Measurements from ENCODE around the gene FRMD6. TPM values are rescaled to one million over a fixed set of nuclear protein-coding genes. Genes with fewer than 3 reads are reported as not detected.

FRMD6 gene
- total RNA-seq, 1 experiment from 2014 or later: 9.6 TPM

GRCh38 chr14:51701951-51702350, 50.2 kb downstream of the FRMD6 start:
- H3K23ac ChIP-seq (ENCODE audit: insufficient read length, low read depth, low read length): no peak overlapping the region
- DNase-seq: no peak
- H2BK12ac ChIP-seq (ENCODE audit: insufficient read length, low read depth, low read length): no peak overlapping the region
- no peak overlapping the region for H3K4ac ChIP-seq (ENCODE audit: low read depth, low read length)
- H2AFZ ChIP-seq (ENCODE audit: low read length): no peak overlapping the region
- H4K91ac ChIP-seq (ENCODE audit: insufficient read length, low read depth, low read length): no peak overlapping the region
- no peak overlapping the region for H3K18ac ChIP-seq (ENCODE audit: insufficient read length, low read depth, low read length)
- H3K27me3 ChIP-seq (ENCODE audit: insufficient read depth, low read length): no peaks in the 10 kb centered on the region
- TF ChIP-seq, protein P1, sequence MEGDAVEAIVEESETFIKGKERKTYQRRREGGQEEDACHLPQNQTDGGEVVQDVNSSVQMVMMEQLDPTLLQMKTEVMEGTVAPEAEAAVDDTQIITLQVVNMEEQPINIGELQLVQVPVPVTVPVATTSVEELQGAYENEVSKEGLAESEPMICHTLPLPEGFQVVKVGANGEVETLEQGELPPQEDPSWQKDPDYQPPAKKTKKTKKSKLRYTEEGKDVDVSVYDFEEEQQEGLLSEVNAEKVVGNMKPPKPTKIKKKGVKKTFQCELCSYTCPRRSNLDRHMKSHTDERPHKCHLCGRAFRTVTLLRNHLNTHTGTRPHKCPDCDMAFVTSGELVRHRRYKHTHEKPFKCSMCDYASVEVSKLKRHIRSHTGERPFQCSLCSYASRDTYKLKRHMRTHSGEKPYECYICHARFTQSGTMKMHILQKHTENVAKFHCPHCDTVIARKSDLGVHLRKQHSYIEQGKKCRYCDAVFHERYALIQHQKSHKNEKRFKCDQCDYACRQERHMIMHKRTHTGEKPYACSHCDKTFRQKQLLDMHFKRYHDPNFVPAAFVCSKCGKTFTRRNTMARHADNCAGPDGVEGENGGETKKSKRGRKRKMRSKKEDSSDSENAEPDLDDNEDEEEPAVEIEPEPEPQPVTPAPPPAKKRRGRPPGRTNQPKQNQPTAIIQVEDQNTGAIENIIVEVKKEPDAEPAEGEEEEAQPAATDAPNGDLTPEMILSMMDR (conservative IDR thresholded peaks at IDR 0.05): no peak
- Mint-ChIP-seq H3K4me1 (peaks cover 12% of the 10 kb centered on the region in 2 experiments), H3K4me3 (no peak overlapping the region), H3K27me3 (ENCODE audit: low read depth) (no peaks in the 10 kb centered on the region), H3K27ac (peak overlapping the region in 1 of 3 experiments; percentile 80; a peak in 3 of 7 replicates), H3K36me3 (ENCODE audit: insufficient read depth in 1 of 3, low read depth in 3 of 3) (peaks cover 0 to 4% (median 0%) of the 10 kb centered on the region in 3 experiments; a peak in 2 of 7 replicates), H3K9me3 (no peaks in the 10 kb centered on the region)
- no CpG with 5 or more reads among the region's 3 CpGs for WGBS (ENCODE audit: extremely low coverage, insufficient read length, low lambda C conversion rate)
- H4K5ac ChIP-seq (ENCODE audit: insufficient read length, low read depth, low read length): no peak overlapping the region
- H3K14ac ChIP-seq (ENCODE audit: insufficient read depth, low read length): no peak overlapping the region
- H3K9ac ChIP-seq (ENCODE audit: extremely low read depth, insufficient read length, low read length): no peak overlapping the region
- no peak overlapping the region for H3K27ac ChIP-seq (ENCODE audit: insufficient read length, low read depth, low read length)
- H2BK20ac ChIP-seq (ENCODE audit: low read depth, low read length, poor library complexity, severe bottlenecking): no peak overlapping the region
- H3K79me1 ChIP-seq (ENCODE audit: insufficient read depth, low read depth, low read length, poor library complexity, severe bottlenecking): no peaks in the 10 kb centered on the region
- H2BK120ac ChIP-seq (ENCODE audit: low read depth, low read length, poor library complexity, severe bottlenecking): no peak overlapping the region
- H3K79me2 ChIP-seq (ENCODE audit: insufficient read depth, low read length): no peaks in the 10 kb centered on the region
- H3K56ac ChIP-seq (ENCODE audit: insufficient read length, low read depth, low read length): no peak overlapping the region
- no peaks in the 10 kb centered on the region for H3K4me1 ChIP-seq (ENCODE audit: insufficient read depth, low read length)
- H2BK15ac ChIP-seq (ENCODE audit: low read depth, low read length): no peak overlapping the region
- no peak overlapping the region for H4K8ac ChIP-seq (replicated peaks; ENCODE audit: insufficient read length, low read depth, low read length)
- H3T11ph ChIP-seq (ENCODE audit: low read length): no peak overlapping the region
- no peak overlapping the region for H3K4me2 ChIP-seq (ENCODE audit: insufficient read depth, insufficient read length, low read length)
- H2AK5ac ChIP-seq (ENCODE audit: insufficient read length, low read length): no peak overlapping the region
- no peaks in the 10 kb centered on the region for H4K20me1 ChIP-seq (ENCODE audit: control insufficient read depth, insufficient read depth, insufficient read length)
- no peak overlapping the region for H2BK5ac ChIP-seq (ENCODE audit: insufficient read length, low read length)
- H3K23me2 ChIP-seq (ENCODE audit: insufficient read length, low read depth, low read length, poor library complexity, severe bottlenecking): no peaks in the 10 kb centered on the region
- no peaks in the 10 kb centered on the region for H3K9me3 ChIP-seq (ENCODE audit: control insufficient read depth, low read depth, low read length)

All from H9 (cell line).